GM19035 (cell line): ENCODE measurements around the gene GUCA2A.

ENCODE experiments used
- ATAC-seq: cut with Tn5 transposase; IDR thresholded peaks from one replicate; pipeline ENCODE4 v1.9.1; 2021; ENCODE audit not compliant: unreplicated experiment

Gene GUCA2A

DNA sequence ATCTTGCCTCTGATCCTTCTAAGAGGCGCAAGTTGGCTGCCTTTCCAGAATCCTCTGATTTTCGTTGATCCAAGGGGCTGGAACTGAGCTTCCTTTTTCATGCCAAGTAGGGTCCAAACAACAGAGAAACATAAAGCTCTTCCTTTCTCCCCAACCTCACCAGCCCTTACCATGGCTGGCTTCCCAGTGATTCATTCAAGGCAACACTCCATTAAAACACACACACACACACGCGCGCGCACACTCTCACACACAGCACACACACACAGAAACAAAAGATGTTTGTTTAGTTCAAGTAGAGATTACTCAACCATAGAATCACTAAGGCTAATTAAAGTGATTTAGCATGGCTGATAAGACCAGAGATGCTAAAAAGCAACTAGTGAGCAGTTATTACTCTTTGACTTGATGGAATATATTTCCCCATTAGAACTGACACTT, 13.0 kb upstream of the GUCA2A start:
- ATAC-seq, result no peak

DNA sequence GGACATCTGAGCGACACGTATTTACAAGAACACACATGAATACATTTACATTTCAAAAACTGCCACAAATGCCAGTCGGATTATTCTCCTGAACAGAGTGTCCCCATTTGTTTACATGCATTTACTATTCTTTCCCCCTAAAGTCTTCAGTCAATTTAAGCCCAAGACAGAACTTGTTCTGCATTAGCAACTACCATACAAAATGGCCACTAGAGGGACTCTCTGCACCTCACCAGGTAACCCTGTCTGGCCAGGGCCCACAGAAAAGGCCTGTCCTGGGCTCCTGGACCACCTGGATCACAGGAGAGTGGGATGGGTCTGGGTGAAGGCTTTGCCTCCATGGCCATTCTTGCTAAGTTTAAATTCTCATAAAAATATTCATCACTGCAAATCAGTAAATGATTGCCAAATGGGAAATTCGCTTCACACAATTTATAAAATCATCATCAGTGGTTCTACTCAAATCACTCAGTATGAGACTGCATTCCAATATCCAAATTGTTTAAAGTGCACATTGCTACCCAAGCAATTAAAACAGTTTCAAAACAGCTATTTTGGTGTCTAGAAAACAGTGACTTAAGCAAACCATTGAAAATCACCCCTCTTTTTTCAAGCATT, 12.5 kb upstream of the GUCA2A start:
- no peak for ATAC-seq

DNA sequence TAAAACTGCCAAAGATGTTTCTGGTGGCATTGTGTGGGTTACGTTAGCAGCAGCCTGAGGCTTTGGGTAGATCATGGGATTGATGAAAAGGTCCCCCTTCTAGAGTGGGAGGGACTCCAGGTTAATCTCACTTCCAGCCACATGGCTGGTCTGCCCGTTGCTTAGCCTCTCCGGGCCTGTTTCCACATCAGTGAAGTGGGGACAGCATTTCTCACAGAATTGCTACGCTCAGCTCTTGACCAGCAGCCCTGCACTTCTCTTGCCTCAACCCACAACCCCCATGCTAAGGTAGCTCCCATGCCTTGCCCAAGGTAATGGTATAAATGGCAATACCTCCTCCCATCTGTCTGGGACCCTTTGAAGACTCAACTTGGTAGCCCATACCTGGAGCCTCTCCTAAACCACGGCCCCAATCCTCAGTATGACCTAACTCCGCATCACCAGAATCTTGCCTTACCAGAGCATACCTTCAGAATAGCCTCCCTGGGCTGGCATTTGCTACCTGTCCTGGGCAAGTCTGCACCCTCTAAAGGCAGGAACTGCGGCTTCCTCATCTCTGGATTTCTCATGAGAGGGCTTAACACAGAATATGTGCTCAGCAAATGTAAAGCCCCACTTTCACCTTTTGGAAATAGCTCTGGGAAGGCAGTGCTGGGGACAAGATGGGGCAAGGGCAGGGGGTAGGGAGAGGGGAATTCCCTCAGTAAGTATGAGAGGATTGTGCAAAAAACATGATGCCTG, 10.9 kb upstream of the GUCA2A start:
- no peak for ATAC-seq

DNA sequence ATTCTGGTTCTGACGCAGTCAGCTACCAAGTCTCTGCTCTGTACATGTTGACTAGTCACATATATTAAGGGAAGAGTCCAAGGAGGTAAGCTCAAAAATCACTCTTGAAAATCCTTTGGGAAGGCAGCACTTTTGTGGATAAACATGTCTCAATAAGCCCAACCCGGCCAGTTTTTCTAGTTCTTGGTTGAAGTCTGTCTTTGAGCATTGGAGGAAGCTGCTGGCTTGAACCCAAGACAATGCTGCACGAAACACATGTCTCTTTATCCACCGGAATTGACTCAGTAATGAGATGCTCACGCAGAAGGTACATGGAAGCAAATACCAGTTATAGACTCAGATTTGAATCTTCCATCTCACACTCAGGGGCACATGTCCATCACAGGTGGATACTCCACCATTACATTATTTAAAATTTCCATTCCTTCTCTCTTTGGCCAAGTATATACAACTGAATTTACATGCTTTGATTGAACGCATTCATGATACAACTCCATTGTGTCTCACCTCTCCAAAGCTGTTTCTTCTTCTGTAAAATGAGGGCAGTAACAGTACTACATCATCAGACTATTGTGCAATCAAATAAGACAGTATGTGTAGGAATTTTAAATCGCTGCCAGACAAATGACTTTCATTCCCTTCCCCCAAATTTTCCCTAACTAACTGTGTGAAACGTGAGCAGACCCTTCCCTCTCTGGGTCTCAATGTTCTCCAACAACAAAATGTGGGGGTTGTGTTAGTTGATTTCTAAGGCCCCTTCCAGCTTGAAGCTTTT, 9.6 kb upstream of the GUCA2A start:
- ATAC-seq, result no peak

DNA sequence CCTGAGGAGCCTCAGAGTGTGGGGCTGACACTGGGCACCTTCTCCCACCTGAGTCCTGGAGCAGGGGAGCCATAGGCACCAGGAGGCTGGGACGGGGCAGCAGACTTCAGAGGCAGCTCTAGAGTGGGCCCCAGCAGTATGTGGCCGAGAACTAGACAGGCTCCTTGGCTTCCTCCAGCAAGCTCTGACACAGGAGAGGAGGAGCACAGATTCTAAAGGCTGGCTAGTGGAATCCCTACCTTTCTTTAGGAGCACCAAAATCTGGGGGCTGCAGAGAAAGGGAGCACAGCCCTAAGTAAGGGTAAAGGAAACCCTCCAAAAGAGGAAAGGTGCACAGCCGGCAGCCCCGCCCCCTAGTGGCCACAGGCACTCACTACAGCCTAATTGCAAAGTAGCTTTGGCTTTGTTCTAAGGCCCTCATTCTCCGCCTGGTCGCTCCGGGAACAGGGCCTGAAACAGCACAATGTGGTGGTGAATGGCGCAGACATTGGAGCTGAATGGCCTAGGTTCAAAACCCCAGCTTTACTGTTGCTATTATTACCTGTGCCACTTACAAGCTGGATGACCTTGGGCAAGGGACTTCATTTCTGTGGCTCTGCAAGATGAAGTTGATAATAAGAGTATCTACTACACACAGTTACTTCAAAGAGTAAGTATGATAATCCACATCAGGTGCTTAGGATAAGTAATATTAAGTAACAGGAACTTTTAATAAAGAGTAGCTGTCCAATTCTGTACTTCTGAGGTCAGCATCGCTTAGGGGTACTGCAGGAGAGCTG, 8.8 kb upstream of the GUCA2A start:
- no peak for ATAC-seq

DNA sequence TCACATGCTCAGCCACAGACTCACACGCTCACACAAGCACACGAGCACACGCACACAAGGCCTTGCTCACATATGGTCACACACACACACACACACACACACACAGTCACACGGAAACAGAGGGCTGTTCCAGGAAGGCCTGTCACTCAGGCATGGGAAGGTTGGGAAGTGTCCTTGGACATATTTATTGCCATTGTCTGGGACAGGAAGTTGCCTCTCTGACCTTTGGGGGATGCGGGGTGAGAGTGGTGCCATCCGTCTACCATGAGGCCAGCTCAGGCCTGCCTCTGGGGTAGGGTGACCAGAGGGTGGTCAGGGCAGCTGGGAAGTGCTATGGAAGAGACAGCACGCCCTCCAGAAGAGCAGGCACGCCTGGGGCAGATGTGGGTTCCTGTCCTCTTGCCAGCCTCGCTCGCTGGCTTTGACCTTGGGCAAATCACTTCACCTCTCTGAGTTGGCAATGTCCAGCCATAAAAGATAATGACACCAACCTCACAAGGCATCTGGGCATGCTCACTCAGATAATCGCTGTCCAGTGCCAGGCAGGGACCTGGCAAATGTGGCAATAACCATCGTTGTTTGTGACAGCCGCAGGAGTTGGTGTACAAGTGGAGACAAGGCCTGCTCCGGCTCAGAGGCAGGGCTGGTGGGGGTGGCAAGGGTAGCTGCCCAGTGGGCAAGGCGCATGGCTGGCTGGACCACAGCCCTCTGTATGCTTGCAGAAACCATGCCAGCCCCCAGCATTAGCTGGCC, 8.0 kb upstream of the GUCA2A start:
- no peak for ATAC-seq

DNA sequence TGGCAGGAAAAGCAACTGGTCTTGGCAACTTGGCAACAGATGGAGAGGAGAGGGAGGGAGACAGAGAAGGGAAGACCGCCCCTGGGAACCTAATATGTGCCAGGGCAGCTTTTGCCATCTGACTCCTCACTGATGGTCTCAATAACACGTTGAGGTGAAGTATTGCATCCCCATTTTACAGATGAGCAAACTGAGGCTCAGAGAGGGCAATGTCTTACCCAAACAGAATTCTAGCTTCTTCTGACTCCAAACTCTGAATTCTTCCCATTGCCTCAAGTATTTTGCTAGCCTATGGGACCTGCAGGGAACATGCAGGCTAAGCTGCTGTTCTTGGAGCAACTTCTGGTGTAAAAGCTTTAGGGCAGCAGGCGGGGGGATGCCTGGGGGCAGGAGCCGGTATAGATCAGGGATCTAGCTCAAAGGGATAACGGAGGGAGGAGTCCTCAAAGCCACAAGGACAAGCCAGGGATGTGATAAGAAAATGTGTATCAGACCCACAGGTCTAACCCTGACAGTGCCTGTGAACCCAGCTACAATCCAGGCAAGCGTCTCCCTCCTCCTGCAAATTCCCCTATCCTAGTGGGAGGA, 7.2 kb upstream of the GUCA2A start:
- ATAC-seq, result no peak

DNA sequence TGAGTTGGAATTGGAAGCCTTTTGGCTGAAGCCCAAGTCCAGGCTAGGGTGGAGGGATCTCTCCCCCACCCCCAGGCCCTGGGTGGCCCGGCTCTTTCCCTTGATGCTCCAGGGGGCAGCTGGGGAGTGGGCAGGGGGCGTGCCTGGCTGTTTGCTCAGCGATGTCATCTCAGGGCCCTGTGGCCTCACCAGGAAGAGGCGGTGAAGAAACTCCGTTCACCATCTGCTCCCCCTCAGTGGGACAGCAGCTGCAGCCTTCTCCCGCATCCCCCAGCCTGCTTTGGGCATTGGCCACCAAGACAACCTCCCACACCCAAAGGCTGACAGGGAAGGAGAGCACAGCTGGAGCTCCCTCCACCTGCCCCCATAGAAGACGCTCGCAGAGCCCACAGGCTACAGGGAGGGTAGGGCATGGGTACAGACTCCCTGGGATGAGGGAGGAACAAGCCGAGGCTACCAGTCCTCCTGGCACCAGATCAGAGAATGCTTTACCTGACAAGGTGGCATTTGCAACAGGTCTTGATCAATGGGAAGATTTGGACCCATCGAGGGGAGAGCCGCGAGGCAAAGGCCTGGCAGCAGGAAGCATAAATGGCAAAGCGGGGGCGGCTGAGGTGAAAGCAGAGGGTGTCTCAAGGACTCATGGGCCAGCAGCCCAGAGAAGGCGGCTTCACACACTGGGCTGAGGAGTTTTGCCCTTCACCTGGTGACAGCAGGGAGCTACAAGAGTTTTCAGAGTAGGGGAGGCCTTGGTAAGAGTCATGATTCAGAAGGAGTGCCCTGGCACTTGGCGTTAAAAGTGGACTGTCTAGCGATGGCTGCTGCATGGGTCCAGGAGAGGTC, 6.5 kb upstream of the GUCA2A start:
- no peak for ATAC-seq

DNA sequence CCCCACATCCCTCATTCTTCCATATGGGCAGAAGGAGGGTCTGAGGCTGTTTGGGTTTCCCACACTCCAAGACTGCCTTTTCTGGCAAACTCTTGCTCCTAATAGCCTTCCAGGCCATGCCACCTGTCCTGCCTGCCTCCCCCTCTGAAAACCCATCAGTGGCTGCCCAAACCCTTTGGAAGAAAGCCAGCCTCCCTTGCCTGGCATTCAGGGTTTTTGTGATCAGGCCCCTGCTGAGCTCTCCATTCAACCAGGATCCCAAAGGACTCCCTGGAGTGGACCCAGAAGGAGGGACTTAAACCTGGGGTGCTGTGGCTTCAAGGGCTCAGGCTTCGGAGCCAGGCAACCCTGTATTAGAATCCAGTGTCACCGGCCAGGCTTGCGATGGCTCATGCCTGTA, 4.2 kb upstream of the GUCA2A start:
- no peak for ATAC-seq

DNA sequence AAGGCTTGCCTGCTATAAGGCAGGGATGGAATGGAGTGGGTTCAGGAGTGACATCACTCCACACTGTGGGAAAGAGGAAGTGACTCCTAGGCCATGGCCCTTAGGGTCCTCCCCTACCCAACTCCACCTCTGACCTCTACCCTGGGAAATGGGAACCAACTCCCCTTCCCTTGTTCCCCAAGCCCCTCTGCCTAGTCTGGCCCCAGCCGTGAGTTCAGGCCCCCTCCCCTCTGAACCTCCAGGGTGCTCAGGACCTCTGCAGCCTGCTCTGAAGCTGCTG, 3.8 kb upstream of the GUCA2A start:
- no peak for ATAC-seq

DNA sequence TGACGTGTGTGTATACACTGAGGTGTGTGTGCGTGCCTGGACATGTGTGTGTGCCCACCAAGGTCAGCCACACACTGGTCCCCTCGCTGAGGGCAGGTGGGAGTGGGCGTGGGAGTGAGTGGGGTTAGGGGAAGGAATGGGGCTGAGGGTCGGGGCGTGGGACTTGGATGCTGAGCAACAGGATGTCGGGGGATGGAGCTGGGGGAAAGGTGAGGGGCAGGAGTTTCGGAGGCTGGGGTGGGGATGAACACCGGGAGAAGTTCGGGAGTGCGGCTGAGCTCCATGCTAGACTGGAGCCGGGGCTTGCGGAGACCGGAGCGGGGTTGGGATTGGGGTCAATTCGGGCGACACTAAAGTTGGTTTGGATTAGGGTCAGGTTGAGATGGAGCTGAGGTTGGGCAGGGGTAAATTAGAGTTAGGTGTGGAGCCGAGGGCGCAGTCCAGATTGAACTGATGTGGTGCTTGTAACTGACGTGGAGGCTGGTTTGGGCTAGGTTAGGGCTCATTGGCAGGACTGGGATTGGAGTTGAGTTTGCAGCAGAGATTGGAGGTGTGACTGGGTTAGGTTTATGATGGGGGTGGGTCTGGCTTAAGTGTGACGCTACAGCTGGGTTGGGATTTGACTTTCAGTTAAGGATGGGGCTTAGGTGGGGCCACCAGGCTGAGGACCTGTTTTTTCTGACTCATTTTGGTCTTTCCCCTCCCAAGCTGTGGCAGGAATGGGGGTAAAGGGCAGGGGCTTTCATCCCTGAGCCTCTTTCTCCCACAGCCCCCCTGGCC, 3.3 kb upstream of the GUCA2A start:
- ATAC-seq, result no peak

DNA sequence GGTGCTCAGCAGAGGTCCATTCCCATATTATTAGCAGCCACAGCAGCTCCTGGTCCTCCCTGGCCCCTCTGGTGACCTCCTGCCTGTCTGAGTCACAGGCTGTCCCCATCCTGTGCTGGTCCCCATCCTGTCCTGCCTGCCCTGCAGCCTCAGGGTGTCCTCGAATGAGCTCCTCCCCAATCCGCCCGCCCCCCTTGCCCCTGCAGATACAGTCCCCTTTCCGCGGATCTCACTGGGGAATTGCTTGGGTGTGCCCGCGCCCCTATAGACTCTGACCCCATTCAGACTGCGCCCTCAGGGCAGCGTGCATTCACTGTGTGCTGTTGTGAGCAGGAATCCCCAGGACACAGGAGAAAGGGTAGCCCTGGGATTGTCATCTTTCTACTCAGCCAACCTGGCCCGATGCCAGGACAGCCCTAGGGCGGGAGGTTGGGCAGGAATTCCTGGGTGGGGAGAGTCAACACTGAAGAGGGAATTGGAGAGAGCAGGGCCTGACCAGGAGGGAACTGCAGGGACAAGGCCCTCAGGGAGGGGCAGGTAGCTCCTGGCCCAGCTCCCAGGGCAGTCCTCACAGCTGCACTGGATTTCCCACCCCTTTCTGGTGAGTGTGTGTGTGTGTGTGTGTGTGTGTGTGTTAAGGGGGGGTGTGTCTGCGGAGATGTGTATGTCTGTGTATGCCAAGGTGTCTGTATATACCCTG, 1.1 kb upstream of the GUCA2A start:
- no peak for ATAC-seq

DNA sequence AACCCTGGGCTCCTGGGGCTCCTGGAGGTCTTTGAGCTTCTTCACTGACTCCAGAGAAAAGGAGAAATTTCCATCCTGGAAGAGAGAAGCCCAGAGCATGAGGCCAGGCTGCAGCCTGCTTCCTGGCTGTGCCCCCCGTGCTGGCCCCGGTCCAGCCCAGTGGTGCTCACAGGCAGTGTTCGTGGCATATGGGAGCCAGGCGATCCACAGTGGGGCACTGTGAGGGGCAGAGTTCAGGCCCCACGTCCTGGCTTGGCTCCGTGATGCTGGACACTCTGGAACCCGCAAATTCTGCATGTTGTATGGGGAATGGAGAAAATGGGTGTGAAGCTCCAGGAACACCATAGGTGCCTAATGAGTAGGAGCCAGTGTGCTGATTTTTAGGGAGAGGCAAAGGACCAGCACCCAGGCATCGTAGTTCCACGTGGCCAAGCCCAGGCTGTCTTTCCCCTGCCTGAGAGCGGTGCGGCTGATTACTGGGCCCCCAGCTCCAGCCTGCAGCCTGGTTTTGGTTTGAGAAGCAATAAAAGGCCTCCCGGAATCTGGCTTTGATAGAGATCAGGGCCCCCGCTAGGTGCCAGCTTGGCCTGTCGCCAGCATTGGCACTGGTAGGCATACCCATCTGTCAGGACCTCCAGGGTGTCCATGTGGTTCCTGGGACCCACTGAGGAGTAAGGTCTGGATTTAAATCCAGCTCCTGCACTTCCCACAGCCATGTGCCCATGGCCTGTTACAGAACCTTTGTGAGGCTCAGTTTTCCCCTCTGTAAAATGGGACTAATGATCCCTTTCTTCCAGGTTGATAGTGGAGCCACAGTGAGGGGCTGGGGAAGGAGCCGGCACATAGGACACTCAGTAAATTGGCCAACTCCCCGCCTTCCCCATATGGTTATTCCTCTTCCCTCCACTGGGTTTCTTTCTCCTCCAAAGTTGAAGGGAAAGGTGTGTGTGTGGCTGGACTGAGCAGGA, 725 bp downstream of the GUCA2A start:
- ATAC-seq, result no peak

DNA sequence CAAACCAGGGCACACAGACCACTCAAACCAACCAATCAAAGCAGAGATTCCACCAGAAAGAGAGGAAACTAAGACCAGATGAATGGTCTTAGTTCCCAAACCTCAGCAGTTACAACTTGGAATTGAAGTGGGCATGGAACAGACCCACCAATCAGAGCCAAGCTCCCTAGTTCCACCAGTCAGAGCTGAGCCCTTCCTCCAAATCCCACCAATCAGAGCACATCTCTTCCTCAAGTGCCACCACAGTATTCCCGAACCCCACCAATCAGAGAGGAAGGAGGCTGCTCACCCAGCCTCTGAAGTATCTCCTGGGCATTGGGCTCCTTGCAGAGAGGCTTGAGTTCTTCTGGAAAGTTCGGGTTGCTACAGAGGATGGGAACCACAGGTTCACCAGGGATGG, 1.4 kb downstream of the GUCA2A start:
- ATAC-seq, result no peak

DNA sequence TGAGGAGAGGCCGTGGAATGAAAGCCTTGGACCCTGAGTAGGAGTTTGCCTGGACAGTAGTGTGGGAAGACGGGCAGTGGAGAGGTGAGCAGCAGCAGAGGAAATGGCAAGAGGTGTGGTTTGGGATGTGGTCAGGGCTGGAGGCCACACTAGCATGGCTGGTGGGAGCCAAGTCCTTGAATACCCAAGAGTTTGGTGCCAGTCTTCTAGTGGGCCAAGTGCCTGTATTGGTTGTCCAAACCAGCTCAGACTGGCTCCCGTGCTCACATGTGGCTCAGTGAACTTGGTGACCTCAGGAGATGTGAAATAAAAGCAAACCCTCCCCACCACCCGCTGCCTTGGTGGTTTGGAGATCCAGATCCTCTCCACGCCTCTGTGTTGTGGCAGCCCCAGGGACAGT, 2.4 kb downstream of the GUCA2A start:
- no peak for ATAC-seq

DNA sequence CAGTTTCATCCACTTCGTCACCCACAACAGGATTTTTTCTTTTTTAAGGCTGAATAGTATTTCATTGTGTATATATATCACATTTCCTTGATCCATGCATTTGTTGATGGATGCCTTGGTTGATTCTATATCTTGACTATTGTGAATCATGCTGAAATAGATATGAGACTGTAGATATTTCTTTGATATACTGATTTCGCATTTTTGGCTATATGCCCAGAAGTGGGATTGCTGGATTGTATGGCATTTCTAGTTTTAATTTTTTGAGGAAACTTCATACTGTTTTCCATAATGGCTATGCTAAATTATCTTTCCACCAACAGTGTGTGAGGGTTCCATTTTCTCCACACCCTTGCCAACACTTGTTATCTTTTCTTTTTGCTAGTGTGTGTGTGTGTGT, 6.4 kb downstream of the GUCA2A start:
- ATAC-seq, result no peak

DNA sequence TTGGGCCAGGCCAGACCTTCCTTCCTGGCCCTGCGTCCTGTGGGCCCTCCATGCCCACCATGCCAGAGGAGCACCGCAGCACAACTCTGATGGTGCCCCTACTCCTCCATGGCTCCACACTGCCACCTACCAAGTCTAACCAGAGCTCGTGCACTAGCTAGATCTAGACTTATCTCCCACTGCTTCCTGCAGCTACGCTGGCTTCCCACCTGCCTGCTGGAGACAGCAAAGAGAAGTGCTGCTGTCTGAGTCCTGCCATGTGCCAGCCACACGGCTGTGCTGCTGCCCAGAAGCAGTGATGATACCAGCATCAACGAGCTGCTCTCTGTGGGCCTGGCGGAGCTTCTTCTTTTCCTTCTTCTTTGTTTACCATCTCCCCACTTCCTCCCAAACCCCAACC, 6.9 kb downstream of the GUCA2A start:
- no peak for ATAC-seq
